Measurements from ENCODE around the gene ADAM33. TPM values are rescaled to one million over a fixed set of nuclear protein-coding genes. Genes with fewer than 3 reads are reported as not detected.

The ADAM33 gene
- total RNA-seq, 1 experiment from 2014 or later, result not detected

- H3K4me1 Mint-ChIP-seq (ENCODE audit: low read depth, unreplicated experiment), result no peaks in the 10 kb centered on the region
- no TSS peak for BruUV-seq (replicated peaks)
- no peaks in the 10 kb centered on the region for H3K36me3 Mint-ChIP-seq (ENCODE audit: insufficient read depth, unreplicated experiment)
- CTCF ChIA-PET, result no interaction called here
- H3K27ac Mint-ChIP-seq (ENCODE audit: unreplicated experiment), result no peak overlapping the region
- DNase-seq, result no peak
- no peaks in the 10 kb centered on the region for H3K9me3 Mint-ChIP-seq (ENCODE audit: low read depth, unreplicated experiment)
- intact Hi-C loops (cut with micrococcal nuclease; ENCODE audit: unreplicated experiment), result no loop called here
- H3K4me3 Mint-ChIP-seq (ENCODE audit: low read depth, unreplicated experiment), result no peak overlapping the region
- TF ChIP-seq CTCF (IDR thresholded peaks at IDR 0.05; ENCODE audit: unreplicated experiment), result no peak
- H3K27me3 Mint-ChIP-seq (ENCODE audit: unreplicated experiment), result peaks cover 47% of the 10 kb centered on the region
These were observed 19.8 kb downstream of the ADAM33 start for GRCh38 chr20:3661814-3662665.

- Mint-ChIP-seq H3K4me3 (ENCODE audit: low read depth, unreplicated experiment) (no peak overlapping the region), H3K9me3 (ENCODE audit: low read depth, unreplicated experiment) (no peaks in the 10 kb centered on the region), H3K27ac (ENCODE audit: unreplicated experiment) (no peak overlapping the region), H3K27me3 (ENCODE audit: unreplicated experiment) (peaks cover 47% of the 10 kb centered on the region), H3K36me3 (ENCODE audit: insufficient read depth, unreplicated experiment) (no peaks in the 10 kb centered on the region), H3K4me1 (ENCODE audit: low read depth, unreplicated experiment) (no peaks in the 10 kb centered on the region)
- CTCF ChIA-PET, result interaction anchor here (0.6 kb wide), 1 partner anchor 309 kb away, joined by 3 read pairs; no protein-coding TSS in a partner anchor
- BruUV-seq (replicated peaks), result no TSS peak
- DNase-seq, result no peak
- TF ChIP-seq CTCF (IDR thresholded peaks at IDR 0.05; ENCODE audit: unreplicated experiment), result no peak
- intact Hi-C loops (cut with micrococcal nuclease; ENCODE audit: unreplicated experiment), result no loop called here
These were observed 20.6 kb downstream of the ADAM33 start for GRCh38 chr20:3661060-3661813.

GRCh38 chr20:3660262-3661059, 21.3 kb downstream of the ADAM33 start:
- Mint-ChIP-seq H3K27ac (ENCODE audit: unreplicated experiment) (no peak overlapping the region), H3K4me3 (ENCODE audit: low read depth, unreplicated experiment) (no peak overlapping the region), H3K27me3 (ENCODE audit: unreplicated experiment) (peaks cover 47% of the 10 kb centered on the region), H3K4me1 (ENCODE audit: low read depth, unreplicated experiment) (no peaks in the 10 kb centered on the region), H3K36me3 (ENCODE audit: insufficient read depth, unreplicated experiment) (no peaks in the 10 kb centered on the region), H3K9me3 (ENCODE audit: low read depth, unreplicated experiment) (no peaks in the 10 kb centered on the region)
- no peak for DNase-seq
- BruUV-seq (replicated peaks), result no TSS peak
- intact Hi-C loops (cut with micrococcal nuclease; ENCODE audit: unreplicated experiment), result no loop called here
- CTCF ChIA-PET, result interaction anchor here (0.6 kb wide), 1 partner anchor 309 kb away, joined by 3 read pairs; no protein-coding TSS in a partner anchor
- TF ChIP-seq CTCF (IDR thresholded peaks at IDR 0.05; ENCODE audit: unreplicated experiment), result no peak

- no peaks in the 10 kb centered on the region for H3K4me1 Mint-ChIP-seq (ENCODE audit: low read depth, unreplicated experiment)
- BruUV-seq (replicated peaks), result no TSS peak
- no peaks in the 10 kb centered on the region for H3K36me3 Mint-ChIP-seq (ENCODE audit: insufficient read depth, unreplicated experiment)
- CTCF ChIA-PET, result no interaction called here
- no peaks in the 10 kb centered on the region for H3K9me3 Mint-ChIP-seq (ENCODE audit: low read depth, unreplicated experiment)
- no peak overlapping the region for H3K4me3 Mint-ChIP-seq (ENCODE audit: low read depth, unreplicated experiment)
- no peak overlapping the region for H3K27ac Mint-ChIP-seq (ENCODE audit: unreplicated experiment)
- intact Hi-C loops (cut with micrococcal nuclease; ENCODE audit: unreplicated experiment), result no loop called here
- H3K27me3 Mint-ChIP-seq (ENCODE audit: unreplicated experiment), result peaks cover 47% of the 10 kb centered on the region
- TF ChIP-seq CTCF (IDR thresholded peaks at IDR 0.05; ENCODE audit: unreplicated experiment), result no peak
- no peak for DNase-seq
These were observed 22.1 kb downstream of the ADAM33 start for GRCh38 chr20:3659492-3660261.
